Femur (tissue), 1 donor: ENCODE results near the gene SMIM10L2A.
"Not testable (repeated sequence)": the region's sequence is repeated elsewhere in the genome, so short reads cannot be mapped to it uniquely, and the experiment has no call there.

Experiments used
- DNase-seq: peaks from one replicate; pipeline ENCODE4 v3.0.0-alpha.2; 2017

Gene SMIM10L2A

GRCh38 chrX:135461756-135462155 is 40.0 kb downstream of the SMIM10L2A start:
- DNase-seq: not testable (repeated sequence)

GRCh38 chrX:135463937-135464336 is 42.2 kb downstream of the SMIM10L2A start:
- no peak for DNase-seq

GRCh38 chrX:135476378-135476777 is 54.6 kb downstream of the SMIM10L2A start:
- no peak for DNase-seq

GRCh38 chrX:135477576-135477975 is 55.8 kb downstream of the SMIM10L2A start:
- peak; percentile 66 for DNase-seq
